Left ventricle myocardium superior (tissue), 1 donor: Measurements from ENCODE around the gene HTR1B. TPM values are rescaled to one million over a fixed set of nuclear protein-coding genes. Genes with fewer than 3 reads are reported as not detected.

Experiments
- total RNA-seq: library from RNA; stranded (reverse); fragmentation: NEBNext Ultra II Directional; extraction: Animal tissue kit (Norgen Biotek cat#: 25700); gene quantifications from one replicate; pipeline ENCODE4 v1.2.1, GENCODE V29; 2021
- donor health status: DM: no; HTN: yes; CAD: no; lungs with severe emphysema.

The HTR1B gene
- total RNA-seq, 1 donor from 2014 or later: not detected

Other genes with a start within 250 kb of the HTR1B start
- 0.32 TPM for gene MEI4, start 189.5 kb upstream of the HTR1B start, total RNA-seq